ENCODE measurements around the gene CORO7.

DNA sequence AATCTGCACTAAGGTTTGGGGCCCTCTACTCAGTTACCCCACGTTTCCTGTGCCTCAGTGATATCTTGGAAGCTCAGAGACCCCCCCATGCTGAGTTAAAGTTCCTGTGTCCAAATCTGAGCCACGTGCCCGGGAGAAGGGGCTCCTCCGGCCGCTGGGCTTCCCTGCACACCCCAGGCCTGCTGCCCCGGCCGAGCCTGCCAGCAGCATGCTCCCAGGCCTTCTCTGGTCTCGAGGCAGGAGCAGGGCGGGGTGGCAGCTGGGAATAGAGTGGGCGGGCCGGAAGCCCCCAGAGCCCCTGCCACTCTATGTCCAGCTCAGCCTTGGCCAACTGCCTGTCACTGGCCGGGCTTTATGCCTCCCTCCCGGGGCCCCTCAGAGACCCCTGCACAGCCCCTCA lies 50.4 kb downstream of the CORO7 start:
- TF ChIP-seq, protein P1, sequence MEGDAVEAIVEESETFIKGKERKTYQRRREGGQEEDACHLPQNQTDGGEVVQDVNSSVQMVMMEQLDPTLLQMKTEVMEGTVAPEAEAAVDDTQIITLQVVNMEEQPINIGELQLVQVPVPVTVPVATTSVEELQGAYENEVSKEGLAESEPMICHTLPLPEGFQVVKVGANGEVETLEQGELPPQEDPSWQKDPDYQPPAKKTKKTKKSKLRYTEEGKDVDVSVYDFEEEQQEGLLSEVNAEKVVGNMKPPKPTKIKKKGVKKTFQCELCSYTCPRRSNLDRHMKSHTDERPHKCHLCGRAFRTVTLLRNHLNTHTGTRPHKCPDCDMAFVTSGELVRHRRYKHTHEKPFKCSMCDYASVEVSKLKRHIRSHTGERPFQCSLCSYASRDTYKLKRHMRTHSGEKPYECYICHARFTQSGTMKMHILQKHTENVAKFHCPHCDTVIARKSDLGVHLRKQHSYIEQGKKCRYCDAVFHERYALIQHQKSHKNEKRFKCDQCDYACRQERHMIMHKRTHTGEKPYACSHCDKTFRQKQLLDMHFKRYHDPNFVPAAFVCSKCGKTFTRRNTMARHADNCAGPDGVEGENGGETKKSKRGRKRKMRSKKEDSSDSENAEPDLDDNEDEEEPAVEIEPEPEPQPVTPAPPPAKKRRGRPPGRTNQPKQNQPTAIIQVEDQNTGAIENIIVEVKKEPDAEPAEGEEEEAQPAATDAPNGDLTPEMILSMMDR (conservative IDR thresholded peaks at IDR 0.05 in 1 of 2, IDR thresholded peaks at IDR 0.05 in 1 of 2; ENCODE audit: extremely low read depth in 1 of 2, insufficient read depth in 1 of 2, low read depth in 1 of 2, low read length in 2 of 2): no peak
- no peak for TF ChIP-seq EZH2 (IDR thresholded peaks at IDR 0.05; ENCODE audit: borderline replicate concordance, low read length)
